ENCODE data around the gene POLE. TPM values are rescaled to one million over a fixed set of nuclear protein-coding genes. Genes with fewer than 3 reads are reported as not detected.

POLE gene
- total RNA-seq, 1 experiment from 2014 or later = 96.1 TPM

DNA sequence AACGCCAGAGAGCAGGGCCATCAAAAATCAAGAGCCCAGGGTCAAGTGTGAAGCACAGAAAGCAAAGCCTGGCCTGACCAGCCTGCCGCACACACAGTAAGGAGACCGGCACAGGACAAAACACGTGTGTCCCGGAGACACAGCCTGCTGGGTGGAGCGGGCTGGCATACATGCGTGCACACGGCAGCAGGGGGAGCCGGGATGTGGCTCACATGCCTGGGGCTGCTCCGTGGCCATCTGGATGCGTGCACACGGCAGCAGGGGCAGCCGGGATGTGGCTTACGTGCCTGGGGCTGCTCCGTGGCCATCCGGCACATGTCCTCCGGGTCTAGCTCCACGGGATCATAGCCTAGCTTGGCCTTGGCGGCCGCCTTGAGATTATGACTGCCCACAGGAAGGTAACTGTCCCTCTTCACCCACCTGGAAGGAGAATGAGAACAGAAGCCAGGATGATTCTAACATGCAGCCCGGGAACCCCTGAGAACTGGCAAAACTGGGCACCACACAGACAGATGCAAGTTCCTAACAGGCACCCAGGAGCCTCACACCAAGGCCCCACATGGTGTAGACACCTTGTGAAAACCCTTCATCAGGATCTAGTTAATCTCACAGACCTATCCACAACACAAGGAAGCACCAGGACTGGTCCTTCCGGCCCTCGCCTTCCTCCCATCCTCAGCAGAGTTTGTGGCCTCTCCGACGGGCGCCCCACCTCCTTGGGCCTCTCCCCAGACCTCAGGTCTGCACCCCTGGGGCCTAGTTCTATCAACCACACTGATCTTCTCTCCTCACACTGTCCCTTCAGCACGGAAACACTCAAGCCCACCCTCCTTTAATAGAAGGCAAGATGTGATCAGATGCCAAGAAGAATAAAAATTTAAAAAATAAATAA, 13.6 kb downstream of the POLE start:
- BruUV-seq (replicated peaks) = no TSS peak
- ATAC-seq = no peak
- no peak for DNase-seq

GRCh38 chr12:132672678-132673077, 14.5 kb downstream of the POLE start:
- DNase-seq = no peak
- no peak for ATAC-seq
- Histone ChIP-seq H2AFZ (ENCODE audit: low read length) (no peak overlapping the region), H3K9me3 (ENCODE audit: low read length) (no peaks in the 10 kb centered on the region), H3K4me1 (ENCODE audit: insufficient read depth, low read length) (no peaks in the 10 kb centered on the region), H3K9me2 (replicated peaks; ENCODE audit: low read length) (no peaks in the 10 kb centered on the region), H3K4me3 (ENCODE audit: low read length) (no peak overlapping the region), H3K79me2 (ENCODE audit: low read length) (no peaks in the 10 kb centered on the region), H3K9ac (ENCODE audit: low read length) (no peak overlapping the region), H3K27ac (ENCODE audit: low read length) (no peak overlapping the region), H4K20me1 (ENCODE audit: low read length) (no peaks in the 10 kb centered on the region), H3K27me3 (ENCODE audit: low read length) (no peaks in the 10 kb centered on the region), H3K4me2 (ENCODE audit: low read length) (no peak overlapping the region), H3K36me3 (ENCODE audit: low read depth, low read length) (peaks cover 49% of the 10 kb centered on the region), H3F3A (ENCODE audit: low read length, unreplicated experiment) (no peaks in the 10 kb centered on the region)
- TF ChIP-seq EZH2phosphoT487 (IDR thresholded peaks at IDR 0.05; ENCODE audit: borderline replicate concordance, low read length) = no peak
- TF ChIP-seq, protein P1, sequence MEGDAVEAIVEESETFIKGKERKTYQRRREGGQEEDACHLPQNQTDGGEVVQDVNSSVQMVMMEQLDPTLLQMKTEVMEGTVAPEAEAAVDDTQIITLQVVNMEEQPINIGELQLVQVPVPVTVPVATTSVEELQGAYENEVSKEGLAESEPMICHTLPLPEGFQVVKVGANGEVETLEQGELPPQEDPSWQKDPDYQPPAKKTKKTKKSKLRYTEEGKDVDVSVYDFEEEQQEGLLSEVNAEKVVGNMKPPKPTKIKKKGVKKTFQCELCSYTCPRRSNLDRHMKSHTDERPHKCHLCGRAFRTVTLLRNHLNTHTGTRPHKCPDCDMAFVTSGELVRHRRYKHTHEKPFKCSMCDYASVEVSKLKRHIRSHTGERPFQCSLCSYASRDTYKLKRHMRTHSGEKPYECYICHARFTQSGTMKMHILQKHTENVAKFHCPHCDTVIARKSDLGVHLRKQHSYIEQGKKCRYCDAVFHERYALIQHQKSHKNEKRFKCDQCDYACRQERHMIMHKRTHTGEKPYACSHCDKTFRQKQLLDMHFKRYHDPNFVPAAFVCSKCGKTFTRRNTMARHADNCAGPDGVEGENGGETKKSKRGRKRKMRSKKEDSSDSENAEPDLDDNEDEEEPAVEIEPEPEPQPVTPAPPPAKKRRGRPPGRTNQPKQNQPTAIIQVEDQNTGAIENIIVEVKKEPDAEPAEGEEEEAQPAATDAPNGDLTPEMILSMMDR (conservative IDR thresholded peaks at IDR 0.05; ENCODE audit: low read depth, low read length) = no peak
- no peak for TF ChIP-seq EZH2 (IDR thresholded peaks at IDR 0.05; ENCODE audit: low read length, unreplicated experiment)
- POLR2A ChIA-PET (ENCODE audit: unreplicated experiment) = no interaction called here
- intact Hi-C loops (cut with micrococcal nuclease) = no loop called here
- BruUV-seq (replicated peaks) = no TSS peak
- CTCF ChIA-PET = no interaction called here

More for the DNA sequence above, 13.6 kb downstream of the POLE start:
- no peaks in the 10 kb centered on the region for H4K20me1 ChIP-seq (ENCODE audit: low read length)
- no peaks in the 10 kb centered on the region for H3K9me2 ChIP-seq (replicated peaks; ENCODE audit: low read length)
- no peaks in the 10 kb centered on the region for H3K79me2 ChIP-seq (ENCODE audit: low read length)
- H3F3A ChIP-seq (ENCODE audit: low read length, unreplicated experiment) = no peaks in the 10 kb centered on the region
- H3K36me3 ChIP-seq (ENCODE audit: low read depth, low read length) = peaks cover 47% of the 10 kb centered on the region
- no peaks in the 10 kb centered on the region for H3K4me1 ChIP-seq (ENCODE audit: insufficient read depth, low read length)
- intact Hi-C loops (cut with micrococcal nuclease) = no loop called here
- no peak overlapping the region for H3K27ac ChIP-seq (ENCODE audit: low read length)
- ChIA-PET CTCF (no interaction called here), POLR2A (ENCODE audit: unreplicated experiment) (no interaction called here)
- TF ChIP-seq, protein P1 (conservative IDR thresholded peaks at IDR 0.05; ENCODE audit: low read depth, low read length) = no peak
- TF ChIP-seq EZH2 (IDR thresholded peaks at IDR 0.05; ENCODE audit: low read length, unreplicated experiment) (no peak), EZH2phosphoT487 (IDR thresholded peaks at IDR 0.05; ENCODE audit: borderline replicate concordance, low read length) (no peak)
- no peak overlapping the region for H3K4me3 ChIP-seq (ENCODE audit: low read length)
- no peak overlapping the region for H3K4me2 ChIP-seq (ENCODE audit: low read length)
- H3K27me3 ChIP-seq (ENCODE audit: low read length) = no peaks in the 10 kb centered on the region
- no peak overlapping the region for H2AFZ ChIP-seq (ENCODE audit: low read length)
- no peak overlapping the region for H3K9ac ChIP-seq (ENCODE audit: low read length)
- H3K9me3 ChIP-seq (ENCODE audit: low read length) = no peaks in the 10 kb centered on the region

DNA sequence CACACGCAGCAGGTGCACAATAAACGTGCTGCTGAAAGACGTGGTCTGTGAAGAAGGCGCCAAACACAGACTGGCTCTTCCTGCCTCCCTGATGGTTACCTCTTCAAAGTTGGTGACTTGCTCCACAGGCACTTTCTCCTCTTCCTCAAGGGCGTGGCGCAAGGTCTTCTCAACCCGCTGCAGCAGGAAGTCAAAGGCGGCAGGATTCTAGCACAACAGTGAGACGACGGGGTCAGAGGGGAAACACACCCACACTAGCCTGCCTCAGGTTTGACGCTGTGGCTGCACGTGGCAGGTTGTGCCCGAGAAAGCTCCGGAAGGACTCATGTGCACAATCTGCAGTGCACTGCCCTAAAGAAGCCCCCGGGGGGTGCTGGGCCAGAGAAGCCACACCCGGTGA, 15.0 kb downstream of the POLE start:
- Histone ChIP-seq H3K9ac (ENCODE audit: low read length) (no peak overlapping the region), H3K9me3 (ENCODE audit: low read length) (no peaks in the 10 kb centered on the region), H3K79me2 (ENCODE audit: low read length) (no peaks in the 10 kb centered on the region), H3K4me2 (ENCODE audit: low read length) (no peak overlapping the region), H3K4me3 (ENCODE audit: low read length) (no peak overlapping the region), H3F3A (ENCODE audit: low read length, unreplicated experiment) (no peaks in the 10 kb centered on the region), H3K27me3 (ENCODE audit: low read length) (no peaks in the 10 kb centered on the region), H3K27ac (ENCODE audit: low read length) (no peak overlapping the region), H3K9me2 (replicated peaks; ENCODE audit: low read length) (no peaks in the 10 kb centered on the region), H3K36me3 (ENCODE audit: low read depth, low read length) (peaks cover 47% of the 10 kb centered on the region), H2AFZ (ENCODE audit: low read length) (no peak overlapping the region), H3K4me1 (ENCODE audit: insufficient read depth, low read length) (no peaks in the 10 kb centered on the region), H4K20me1 (ENCODE audit: low read length) (no peaks in the 10 kb centered on the region)
- intact Hi-C loops (cut with micrococcal nuclease) = no loop called here
- ChIA-PET CTCF (no interaction called here), POLR2A (ENCODE audit: unreplicated experiment) (no interaction called here)
- BruUV-seq (replicated peaks) = no TSS peak
- TF ChIP-seq EZH2 (IDR thresholded peaks at IDR 0.05; ENCODE audit: low read length, unreplicated experiment) (no peak), EZH2phosphoT487 (IDR thresholded peaks at IDR 0.05; ENCODE audit: borderline replicate concordance, low read length) (no peak)
- TF ChIP-seq, protein P1 (conservative IDR thresholded peaks at IDR 0.05; ENCODE audit: low read depth, low read length) = no peak
- DNase-seq = no peak
- ATAC-seq = no peak
